Activated CD4-positive, alpha-beta T cell treated with anti-CD3 and anti-CD28 coated beads, Interleukin-2, amount 50 U/mL, for 24 hours (primary cell): ENCODE results near the gene TLNRD1.

Experiments used
- DNase-seq, 2 donors: peaks; one replicate each; pipeline ENCODE4 v3.0.0-alpha.2; 2020; ENCODE audit warnings: low read depth in 1 of 2, low spot score in 1 of 2

The TLNRD1 gene

DNA sequence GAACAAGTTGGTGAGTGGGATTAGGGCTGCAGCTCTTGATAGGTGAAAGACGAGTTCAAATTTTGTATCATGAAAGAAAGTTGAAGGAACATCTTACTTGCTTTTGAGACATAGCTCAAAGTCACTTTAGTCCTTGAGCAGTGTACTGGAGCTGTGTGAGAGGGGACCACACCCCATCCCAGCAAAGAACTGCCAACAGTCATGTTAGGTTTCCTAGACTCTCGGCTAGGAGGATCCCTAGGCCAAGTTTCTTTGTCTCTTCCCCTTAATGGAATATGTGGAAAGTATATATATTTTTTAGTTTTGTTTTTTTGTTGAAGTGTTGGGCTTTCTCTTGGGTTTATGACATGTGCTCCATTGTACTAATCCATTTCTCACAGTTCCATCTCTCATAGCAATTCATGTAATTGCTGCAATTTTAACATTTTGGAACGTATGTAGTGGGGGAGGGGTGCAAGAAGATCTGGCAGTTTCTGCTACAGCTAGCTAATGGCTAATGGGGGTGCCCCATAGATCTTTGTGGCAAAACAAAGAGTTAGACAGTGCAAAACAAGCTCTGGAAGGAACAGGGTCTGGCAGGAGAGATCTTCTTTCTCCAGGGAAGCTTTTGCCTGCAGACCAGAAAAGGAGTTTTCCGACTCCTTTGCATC is 25.1 kb downstream of the TLNRD1 start:
- DNase-seq: no peak

DNA sequence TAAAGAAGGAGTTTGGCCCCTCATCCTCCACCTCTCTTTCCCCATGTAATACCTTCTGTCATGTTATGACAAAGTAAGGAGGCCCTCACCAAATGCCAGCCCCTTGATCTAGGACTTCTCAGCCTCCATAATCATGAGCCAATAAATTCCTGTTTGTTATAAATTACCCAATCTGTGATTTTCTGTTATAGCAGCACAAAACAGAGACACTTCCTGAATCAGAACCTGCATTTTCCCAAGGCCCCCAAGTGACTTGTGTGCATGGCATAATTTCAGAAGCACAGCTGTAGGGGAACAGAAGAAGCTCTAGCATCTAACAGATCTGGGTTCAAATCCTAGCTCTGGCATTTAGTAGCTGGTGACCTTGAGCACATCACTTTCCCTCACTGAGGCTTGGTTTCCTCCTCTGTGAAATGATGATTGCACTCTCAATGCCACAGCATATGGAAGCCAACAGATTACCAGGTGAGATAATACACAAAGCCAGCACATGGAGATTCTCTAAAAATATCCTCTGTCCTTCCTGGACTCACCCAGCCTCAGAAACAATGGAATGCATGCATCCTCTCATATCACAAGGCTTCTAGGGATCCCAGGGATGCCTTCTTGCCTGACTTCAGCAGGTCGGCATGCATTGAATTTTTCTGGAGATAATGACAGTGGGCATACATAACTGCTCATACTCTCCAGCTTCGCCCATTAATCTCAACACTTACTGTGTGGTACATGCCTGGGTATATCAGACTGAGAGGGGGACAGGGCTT is 26.3 kb downstream of the TLNRD1 start:
- DNase-seq: no peak

DNA sequence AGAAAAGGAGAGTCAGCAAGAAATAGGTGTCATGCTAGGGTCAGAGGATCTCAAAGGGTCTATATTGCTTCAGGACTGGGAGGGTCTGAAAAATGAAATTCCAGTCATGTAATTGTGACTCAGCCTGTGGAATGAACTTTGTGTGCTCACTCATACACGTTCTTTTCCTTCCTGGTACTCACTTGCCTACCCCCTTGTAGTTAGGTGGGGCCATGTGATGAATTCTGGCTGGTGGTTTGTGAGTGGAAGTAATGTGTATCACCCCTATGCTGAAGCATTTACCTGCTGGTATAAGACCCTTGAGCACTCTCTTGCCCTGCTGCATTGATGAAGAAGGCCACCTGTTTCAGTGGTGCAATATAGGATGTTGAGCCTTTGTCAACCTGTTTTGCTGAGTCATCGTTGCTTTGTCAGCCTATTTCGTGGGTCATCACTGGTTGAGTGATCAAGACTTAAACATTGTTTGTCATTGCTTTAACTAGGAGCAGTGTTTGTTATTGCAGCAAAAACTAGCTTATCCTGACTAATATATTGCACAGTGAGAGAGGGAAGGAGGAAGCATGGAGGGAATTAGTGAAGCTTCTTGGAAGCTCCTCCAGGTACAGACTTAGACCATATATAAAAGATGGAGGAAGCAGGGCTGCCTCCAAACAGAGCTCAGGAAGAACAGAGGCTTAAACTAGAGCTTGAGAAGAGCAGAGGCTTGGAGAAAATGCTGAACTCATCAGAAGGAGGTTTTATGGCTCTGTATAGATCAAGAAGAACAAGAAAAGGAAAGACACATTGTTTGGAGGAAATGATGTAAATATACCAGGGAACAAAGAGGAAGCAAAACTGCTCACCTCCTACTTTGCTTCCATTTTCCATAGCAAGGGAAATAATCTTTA is 28.9 kb downstream of the TLNRD1 start:
- DNase-seq: no peak

DNA sequence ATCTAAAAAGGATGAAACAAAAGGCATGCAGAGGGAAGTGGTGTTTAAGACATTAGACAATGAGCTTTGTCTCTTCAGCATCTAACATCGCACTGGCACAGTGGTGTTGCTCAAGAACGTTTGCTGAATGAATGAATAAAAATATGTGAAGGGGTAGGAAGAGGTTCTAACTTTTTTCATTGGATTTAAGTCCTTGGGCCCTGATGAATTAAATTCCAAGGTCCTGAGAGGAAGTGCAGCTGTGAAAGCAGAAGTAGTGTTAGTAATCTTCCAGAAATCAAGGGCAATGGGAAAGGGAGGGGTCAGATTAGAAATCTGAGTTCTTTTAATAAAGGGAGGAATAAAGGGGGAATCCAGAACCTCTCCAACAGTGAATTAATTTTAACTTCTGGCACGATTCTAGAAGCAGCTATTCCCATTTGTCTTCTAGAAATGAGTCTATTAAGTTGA is 29.6 kb downstream of the TLNRD1 start:
- no peak for DNase-seq

DNA sequence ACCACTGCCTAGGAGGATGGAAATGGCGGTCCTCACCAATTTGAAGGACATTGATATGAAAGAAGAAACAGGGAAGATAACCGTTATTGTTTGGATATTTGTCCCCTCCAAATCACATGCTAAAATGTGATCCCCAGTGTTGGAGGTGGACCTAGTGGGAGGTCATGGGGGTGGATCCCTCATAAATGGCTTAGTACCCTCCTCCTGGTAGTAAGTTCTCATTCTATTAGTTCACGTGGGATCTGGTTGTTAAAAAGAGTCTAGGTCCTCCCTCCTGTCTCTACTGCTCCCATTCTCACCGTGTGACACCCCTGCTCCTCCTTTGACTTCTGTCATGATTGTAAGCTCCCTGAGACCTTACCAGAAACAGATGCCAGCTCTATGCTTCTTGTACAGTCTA is 30.5 kb downstream of the TLNRD1 start:
- DNase-seq: no peak

DNA sequence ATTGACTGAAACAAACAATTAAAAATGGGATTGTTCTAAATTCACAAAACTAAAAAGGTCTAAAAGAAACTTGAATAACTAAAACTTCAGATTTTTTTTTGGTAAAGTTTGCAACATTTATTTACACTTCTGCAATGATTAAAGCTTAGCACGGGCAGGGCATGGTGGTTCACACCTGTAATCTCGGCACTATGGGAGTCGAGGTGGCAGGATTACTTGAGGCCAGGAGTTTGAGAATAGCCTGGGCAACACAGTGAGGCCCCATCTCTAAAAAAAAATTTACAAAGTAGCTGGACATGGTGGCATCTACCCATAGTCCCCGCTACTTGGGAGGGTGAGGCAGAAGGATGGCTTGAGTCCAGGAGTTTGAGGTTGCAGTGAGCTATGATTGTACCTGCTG is 31.6 kb downstream of the TLNRD1 start:
- no peak for DNase-seq

DNA sequence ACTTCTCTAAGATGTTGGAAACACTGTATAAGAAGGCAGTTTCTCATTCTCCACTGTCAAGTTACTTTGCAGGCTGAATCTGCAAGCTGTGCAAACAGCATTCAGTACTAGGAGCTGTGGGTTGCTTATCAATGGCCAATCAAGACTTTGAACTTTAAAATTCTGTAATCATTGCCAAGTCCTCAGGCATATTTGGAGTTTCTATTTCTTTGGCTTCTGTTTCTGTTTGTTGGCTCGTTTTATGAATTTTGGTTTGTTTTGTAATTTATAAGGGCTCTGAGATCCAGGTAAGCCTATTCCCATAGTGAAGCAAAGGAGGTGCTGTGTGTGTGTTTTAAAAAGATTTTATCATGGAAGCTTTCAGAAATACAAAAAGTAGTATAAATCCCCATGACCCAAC is 32.1 kb downstream of the TLNRD1 start:
- DNase-seq: no peak

DNA sequence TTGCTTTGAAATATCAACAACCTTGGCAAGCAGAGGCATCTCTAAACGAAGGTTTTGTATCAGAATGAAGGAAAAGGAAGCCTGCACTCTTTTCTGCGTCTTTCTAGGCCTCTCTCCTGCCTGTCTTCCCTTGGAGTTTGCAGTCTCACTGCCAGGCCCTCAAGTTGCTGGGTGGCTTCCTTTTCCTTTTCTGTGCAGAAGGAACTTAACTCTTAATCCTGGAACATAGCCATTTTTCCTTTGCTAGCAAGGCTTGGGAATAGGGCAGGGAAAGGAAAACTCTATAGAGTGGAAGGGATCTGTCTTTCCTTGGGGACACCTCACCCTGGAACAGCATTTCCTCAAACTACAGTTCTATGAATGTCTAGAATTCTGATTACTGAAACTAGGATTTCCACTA is 32.8 kb downstream of the TLNRD1 start:
- no peak for DNase-seq

DNA sequence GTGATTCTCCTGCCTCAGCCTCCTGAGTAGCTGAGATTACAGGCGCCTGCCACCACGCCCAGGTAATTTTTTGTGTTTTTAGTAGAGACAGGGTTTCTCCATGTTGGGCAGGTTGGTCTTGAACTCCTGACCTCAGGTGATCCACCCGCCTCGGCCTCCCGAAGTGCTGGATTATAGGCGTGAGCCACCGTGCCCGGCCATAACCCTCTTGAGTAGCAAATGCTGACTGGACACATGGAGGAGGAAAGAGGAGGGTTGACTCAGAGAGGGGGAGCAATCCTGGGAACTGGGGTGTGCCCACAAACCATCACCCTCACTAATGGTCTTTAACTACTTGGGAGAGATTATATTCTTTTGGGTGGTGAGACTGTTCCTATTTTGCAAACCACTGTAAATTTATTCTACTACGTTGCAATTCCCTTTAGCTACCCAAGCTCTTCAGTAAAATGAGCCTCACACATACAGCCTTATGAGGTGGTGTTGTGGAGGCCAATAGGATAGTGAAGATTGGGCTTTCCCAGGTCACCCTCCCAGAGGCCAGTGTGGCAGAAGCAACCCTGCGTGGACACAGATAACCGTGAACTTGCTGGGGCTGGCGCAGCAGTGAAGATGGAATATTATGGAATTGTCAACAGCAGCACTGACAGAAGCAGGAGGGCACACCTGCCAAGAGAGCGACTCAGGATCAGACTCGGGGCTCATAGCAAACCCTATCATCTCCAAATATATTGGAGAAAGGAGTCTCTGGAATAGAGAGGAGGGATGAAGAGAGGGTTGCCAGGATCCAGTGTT is 37.4 kb downstream of the TLNRD1 start:
- DNase-seq: no peak

DNA sequence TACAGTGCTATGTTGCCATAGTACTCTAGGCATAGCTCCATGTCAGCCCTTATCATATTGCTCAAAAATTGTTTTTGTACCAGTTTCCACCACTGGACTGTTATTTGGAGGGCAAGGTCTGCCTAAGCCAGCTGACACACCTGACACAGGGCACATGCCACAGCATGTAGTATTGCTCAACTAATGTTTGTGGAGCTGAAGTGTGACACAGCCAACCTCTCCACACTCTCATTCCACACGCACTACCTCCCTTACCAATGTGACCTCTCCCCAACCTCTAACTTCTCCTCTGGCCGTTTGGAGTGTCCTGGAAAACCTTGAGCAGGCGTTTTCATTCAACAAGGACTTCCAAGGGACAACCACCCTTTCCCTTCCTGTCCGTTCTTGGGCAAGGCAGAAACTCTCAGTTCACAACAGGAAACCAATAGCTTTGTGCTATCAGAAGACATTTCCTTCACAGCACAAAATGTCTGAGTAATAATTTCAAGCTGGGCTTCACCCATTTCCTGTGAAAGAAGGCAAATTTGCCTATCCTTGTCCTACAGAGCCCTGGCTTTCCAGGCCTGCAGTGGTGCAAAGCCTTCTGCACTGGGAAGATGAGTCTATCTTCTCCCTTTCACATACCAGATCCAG is 38.4 kb downstream of the TLNRD1 start:
- DNase-seq: no peak

DNA sequence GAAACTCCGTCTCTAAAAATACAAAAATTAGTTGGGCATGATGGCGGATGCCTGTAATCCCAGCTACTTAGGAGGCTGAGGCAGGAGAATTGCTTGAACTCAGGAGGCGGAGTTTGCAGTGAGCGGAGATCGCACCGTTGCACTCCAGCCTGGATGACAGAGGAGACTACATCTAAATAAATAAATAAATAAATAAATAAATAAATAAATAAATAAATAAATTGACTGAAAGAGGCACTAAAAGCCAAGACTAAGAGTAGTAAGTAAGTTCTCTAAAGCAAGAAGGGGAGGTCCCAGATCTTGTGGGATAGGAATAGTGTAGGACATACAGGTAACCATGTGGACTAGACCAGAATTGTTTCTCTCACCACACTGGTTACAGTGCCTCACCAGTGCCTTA is 40.0 kb downstream of the TLNRD1 start:
- DNase-seq: no peak

DNA sequence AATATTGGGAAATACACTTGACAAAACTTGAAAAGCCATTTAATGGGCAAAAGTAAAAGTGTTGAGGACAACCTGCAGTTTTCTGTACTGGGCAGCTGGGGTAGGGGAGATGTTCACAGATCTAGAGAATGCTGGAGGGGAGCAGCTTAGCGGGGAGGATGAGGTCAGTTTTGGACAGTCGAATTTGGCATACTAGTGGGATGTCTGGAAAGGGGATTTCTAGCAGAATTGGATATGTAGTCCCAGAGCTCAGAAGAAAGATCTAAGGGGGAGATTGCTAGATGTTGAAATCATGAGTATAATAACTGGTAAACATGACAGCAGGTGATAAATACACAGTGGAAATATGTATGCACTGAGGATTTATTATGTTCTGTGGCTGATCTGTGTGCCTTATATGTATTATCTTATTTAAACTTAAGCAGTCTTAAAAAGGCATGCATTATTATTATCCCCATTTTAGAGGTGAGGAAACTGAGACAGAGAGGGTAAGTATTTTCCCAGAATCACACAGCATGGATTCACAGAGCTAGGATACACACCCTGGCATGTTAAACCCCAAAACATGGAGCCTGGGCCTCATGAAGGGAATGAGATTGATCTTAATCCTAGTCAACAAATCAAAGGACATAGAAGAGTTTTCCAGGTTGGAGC is 42.7 kb downstream of the TLNRD1 start:
- no peak for DNase-seq

DNA sequence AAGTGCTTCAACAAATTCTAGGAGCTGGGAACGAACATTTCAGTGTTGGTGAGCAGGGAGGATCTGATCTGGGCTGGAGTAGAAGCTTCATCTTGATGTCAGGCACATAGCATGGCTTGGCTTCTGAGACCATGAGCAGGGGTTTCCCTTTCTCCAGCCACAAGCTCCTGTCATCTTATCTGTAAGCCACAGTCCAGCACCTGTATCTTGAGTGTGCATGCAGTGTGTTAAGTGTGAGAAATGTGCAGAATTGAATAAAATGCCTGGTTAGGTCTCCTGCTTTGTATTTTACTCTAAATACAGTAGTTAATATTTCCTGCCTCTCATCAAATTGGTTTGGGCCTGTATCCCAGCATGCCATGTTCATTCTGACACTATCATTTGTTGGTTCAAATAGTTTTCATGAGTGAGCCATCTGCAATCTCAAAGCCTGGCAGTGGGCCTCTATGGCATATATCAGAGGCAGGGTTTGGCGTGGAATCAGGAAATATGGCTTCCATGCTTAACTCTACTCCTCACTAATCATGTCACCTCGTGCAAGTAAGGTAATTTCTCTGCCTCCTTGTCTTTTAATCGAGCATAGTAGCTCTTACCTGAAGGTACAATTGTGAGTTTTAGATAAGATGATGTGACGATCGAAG is 43.3 kb downstream of the TLNRD1 start:
- DNase-seq: no peak

DNA sequence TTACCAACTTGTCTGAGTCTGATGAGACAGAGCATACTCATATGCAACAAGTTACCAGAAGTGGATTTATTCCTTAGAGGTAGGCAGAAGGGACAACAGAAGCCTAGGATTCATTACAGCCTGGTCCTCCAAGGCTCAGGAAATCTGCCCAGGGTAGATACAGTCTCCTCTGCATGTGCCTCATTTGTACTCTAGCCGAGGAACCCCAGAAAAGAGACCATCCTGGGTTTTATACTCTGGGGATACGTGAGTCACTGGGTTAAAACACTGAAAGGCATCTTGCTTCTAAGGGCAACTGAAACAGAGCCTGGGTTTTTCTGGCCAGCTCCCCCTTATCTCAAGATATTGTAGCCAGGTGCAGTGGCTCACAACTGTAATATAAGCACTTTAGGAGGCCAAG is 45.6 kb downstream of the TLNRD1 start:
- DNase-seq: no peak

DNA sequence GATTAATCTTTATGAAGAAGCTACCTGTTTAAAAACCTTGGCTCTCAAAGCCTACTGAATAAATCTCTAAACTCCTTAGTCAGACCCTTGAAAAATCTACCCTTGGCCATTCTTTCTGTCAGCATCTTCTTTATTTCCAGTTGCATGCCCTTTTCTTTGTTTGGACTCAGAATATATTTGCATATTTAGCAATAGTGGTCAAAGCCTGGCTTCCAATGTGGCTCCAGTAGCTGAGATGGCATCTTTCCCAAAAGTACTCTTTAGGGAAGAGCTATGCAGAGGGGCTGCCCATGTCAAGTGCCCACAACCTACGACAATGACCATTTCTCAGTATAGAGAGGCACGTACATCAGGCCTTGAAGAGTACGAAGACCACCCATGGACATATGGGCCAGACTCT is 47.2 kb downstream of the TLNRD1 start:
- DNase-seq: no peak

DNA sequence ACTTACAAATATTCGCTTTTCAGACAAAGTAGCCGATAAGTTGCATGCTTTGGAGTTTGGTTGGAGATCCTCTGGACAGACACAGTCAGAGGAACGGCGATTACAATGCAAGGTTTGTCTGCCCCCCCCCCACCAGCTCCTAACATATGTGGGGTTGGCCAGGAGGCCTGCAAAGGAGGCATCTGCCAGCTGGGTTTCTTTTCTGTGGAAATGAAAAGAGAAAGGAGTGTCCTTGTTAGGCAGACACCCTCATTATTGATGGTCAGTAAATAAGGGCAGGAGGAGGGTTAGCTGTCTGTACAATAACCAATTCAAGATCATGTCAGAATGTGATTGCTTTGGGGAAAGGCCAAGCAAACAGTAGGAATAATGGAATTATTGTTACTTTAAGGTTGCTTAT is 49.1 kb downstream of the TLNRD1 start:
- no peak for DNase-seq

DNA sequence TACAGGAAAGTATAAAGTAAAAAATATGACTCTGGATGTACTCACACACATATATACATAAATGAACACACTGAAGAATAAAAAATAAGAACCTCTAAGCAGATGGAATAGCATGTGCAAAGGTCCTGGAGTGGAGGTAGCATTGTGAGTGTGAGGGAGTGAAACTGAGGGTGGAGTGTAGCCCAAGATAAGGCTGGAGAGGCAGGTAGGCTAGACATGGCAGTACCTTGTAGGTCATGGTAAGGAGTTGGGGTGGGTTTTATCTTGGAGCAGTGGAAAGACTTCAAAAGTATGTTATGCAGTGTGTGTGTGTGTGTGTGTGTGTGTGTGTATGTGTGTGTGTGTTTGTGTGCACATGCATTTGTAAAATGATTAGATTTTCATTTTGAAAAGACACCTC is 49.5 kb downstream of the TLNRD1 start:
- no peak for DNase-seq

DNA sequence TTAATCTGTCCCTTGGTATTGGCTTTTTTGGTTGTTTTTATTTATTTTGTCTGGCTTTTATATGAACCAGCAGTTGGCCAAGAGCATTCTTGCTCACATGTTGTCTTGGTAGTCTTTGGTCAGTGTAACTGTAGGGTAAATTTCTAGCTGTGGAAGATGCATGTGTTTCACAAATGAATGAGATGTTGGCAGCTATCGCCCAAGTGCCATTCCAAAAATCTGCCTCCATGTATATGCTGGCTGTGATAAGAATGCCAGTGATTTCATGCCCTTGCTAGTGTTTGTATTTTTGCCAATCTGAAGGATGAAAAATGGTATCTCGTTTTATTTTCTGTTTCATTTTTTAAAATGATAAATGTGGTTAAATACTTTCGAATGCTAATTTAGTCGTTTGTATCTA is 50.1 kb downstream of the TLNRD1 start:
- DNase-seq: no peak

DNA sequence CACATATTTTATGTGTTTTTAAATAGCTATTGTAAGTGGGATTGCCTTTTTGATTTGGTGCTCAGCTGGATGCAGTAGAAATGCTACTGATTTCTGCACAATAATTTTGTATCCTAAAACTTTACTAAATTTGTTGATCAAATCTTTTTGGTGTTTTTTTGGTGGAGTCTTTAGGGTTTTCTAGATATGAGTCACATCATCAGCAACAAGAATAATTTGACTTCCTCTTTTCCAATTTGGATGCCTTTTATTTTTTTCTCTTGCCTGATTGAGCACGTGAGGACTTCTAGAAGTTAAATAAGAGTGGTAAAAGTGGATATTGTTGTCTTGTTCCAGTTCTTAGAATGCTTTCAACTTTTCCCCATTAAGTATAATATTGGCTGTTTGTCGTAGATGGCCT is 51.3 kb downstream of the TLNRD1 start:
- no peak for DNase-seq

DNA sequence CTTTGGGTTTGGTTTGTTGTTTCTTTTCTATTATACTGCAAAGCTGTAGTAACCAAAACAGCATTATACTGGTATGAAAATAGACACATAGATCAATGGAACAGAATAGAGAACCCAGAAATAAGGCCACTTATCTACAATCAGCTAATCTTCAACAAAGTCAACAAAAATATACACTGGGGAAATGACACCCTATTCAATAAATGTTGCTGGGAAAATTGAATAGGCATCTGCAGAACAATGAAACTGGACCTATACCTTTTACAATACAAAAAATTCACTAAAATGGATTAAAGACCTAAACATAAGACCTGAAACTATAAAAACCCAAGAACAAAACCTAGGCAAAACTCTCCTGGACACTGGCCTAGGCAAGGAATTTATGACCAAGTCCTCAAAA is 52.9 kb downstream of the TLNRD1 start:
- DNase-seq: no peak
